Epithelial cell of esophagus (primary cell): ENCODE measurements around the gene STK17B.
A peak's percentile ranks its signal among the peaks of the same experiment; 100 is the strongest.

Experiments
- DNase-seq: peaks from one replicate; pipeline ENCODE4 v3.0.0; 2010; ENCODE audit warnings: low read depth
- H3K4me3 ChIP-seq: 2 replicates; pipeline ENCODE4 v1.5.1; 2011; ENCODE audit warnings: mild to moderate bottlenecking, low read length, control low read depth
- CTCF ChIP-seq: IDR thresholded peaks from 2 replicates; pipeline ENCODE4 v1.5.1; 2011; ENCODE audit warnings: low read depth, mild to moderate bottlenecking, low read length, control low read depth, inconsistent platforms; ENCODE audit not compliant: insufficient read depth; ENCODE audit errors: missing control alignments

STK17B gene

GRCh38 chr2:196136151-196136550, 35.2 kb downstream of the STK17B start:
- H3K4me3 ChIP-seq, result no peak overlapping the region
- no peak for DNase-seq
- no peak for TF ChIP-seq CTCF

- H3K4me3 ChIP-seq, result no peak overlapping the region
- DNase-seq, result peak; percentile 41
- TF ChIP-seq CTCF, result no peak
These were observed 39.1 kb downstream of the STK17B start for GRCh38 chr2:196131949-196132925.

GRCh38 chr2:196131384-196131937, 39.9 kb downstream of the STK17B start:
- H3K4me3 ChIP-seq, result no peak overlapping the region
- peak; percentile 46 for TF ChIP-seq CTCF
- DNase-seq, result peak; percentile 60

GRCh38 chr2:196130039-196130825, 41.1 kb downstream of the STK17B start:
- TF ChIP-seq CTCF, result no peak
- no peak for DNase-seq
- no peak overlapping the region for H3K4me3 ChIP-seq

- no peak for TF ChIP-seq CTCF
- no peak overlapping the region for H3K4me3 ChIP-seq
- DNase-seq, result no peak
These were observed 42.6 kb downstream of the STK17B start for GRCh38 chr2:196128749-196129148.

GRCh38 chr2:196125596-196125995, 45.8 kb downstream of the STK17B start:
- no peak overlapping the region for H3K4me3 ChIP-seq
- no peak for TF ChIP-seq CTCF
- no peak for DNase-seq
